HepG2 (cell line): Measurements from ENCODE around the gene CISTR. TPM values are rescaled to one million over a fixed set of nuclear protein-coding genes. Genes with fewer than 3 reads are reported as not detected.

Source experiments
- ATAC-seq: fragments of 200-7000 bp; cut with Tn5 transposase; 3 replicates; pipeline ENCODE4 v1.9.1; 2020; ENCODE audit warnings: mild to moderate bottlenecking, moderate library complexity
- BruUV-seq: library from RNA; stranded (reverse); fragments of 400-500 nt; replicated peaks from 2 replicates; lab custom pipeline; 2021; lab: Mats Ljungman, UMichigan
- CTCF ChIA-PET: fragments of 300-600 bp; formaldehyde crosslinking; extraction: SDS; loops from one replicate; lab custom pipeline; 2021; ENCODE audit warnings: low total read pairs, inconsistent platforms, low intra/inter-chr PET ratio; lab: Yijun Ruan, JAX
- POLR2A ChIA-PET: fragments of 350-600 bp; sonication (Branson Sonifier 250); formaldehyde crosslinking; loops from one replicate; lab custom pipeline; 2020; ENCODE audit warnings: antibody characterized with exemption, inconsistent platforms; lab: Yijun Ruan, JAX
- DNase-seq: peaks from one replicate; pipeline ENCODE4 v3.0.0-alpha.2; 2015; ENCODE audit warnings: low spot score
- FAIRE-seq: peaks from 3 replicates; lab custom pipeline; 2011; peaks lifted over from hg19 to GRCh38; lab: Jason Lieb, UNC
- H2AFZ ChIP-seq: one replicate; pipeline ENCODE4 v1.6.1; 2011; ENCODE audit warnings: low read length, inconsistent platforms
- H3K27ac ChIP-seq: fragments of 300-600 bp; 3 replicates; pipeline ENCODE4 v1.8.0; 2011; ENCODE audit warnings: mixed run types, mild to moderate bottlenecking, mixed read lengths, low read length, inconsistent platforms; ENCODE audit not compliant: insufficient read depth; ENCODE audit errors: extremely low read length
- H3K27me3 ChIP-seq, 2 experiments: fragments of 200-600 bp in 1 of 2; 2 replicates in 1 of 2; 3 replicates in 1 of 2; pipeline versions ENCODE4 v1.6.0 to v1.8.0; 2011; ENCODE audit warnings: low read length in 2 of 2, mild to moderate bottlenecking in 2 of 2, moderate library complexity in 2 of 2, inconsistent platforms in 1 of 2; ENCODE audit not compliant: insufficient read depth in 2 of 2, control insufficient read depth in 1 of 2
- H3K36me3 ChIP-seq, 2 experiments: fragments of 200-600 bp in 1 of 2; replicated peaks in 1 of 2; 2 replicates in 1 of 2; 3 replicates in 1 of 2; pipeline versions ENCODE4 v1.5.1 to v1.8.0; 2011; ENCODE audit warnings: low read length in 2 of 2, inconsistent platforms in 1 of 2; ENCODE audit not compliant: insufficient read depth in 2 of 2, control insufficient read depth in 1 of 2
- H3K4me1 ChIP-seq: 2 replicates; pipeline ENCODE4 v1.5.1; 2012; ENCODE audit warnings: low read length, inconsistent platforms; ENCODE audit not compliant: insufficient read depth
- H3K4me2 ChIP-seq: 2 replicates; pipeline ENCODE4 v1.6.0; 2011; ENCODE audit warnings: low read depth, low read length, inconsistent platforms
- H3K4me3 ChIP-seq, 3 experiments: fragments of 200-600 bp in 1 of 3; sonication (generic), shearing (Covaris generic) in 1 of 3; replicated peaks in 1 of 3; 2 replicates each; pipeline ENCODE4 v1.5.1; 2011 to 2016; ENCODE audit warnings: low read length in 3 of 3, inconsistent platforms in 2 of 3, low read depth in 2 of 3, mild to moderate bottlenecking in 2 of 3, control low read depth in 1 of 3, mixed read lengths in 1 of 3; ENCODE audit not compliant: insufficient read depth in 1 of 3
- H3K79me2 ChIP-seq: one replicate; pipeline ENCODE4 v1.6.1; 2011; ENCODE audit warnings: low read length, inconsistent platforms; ENCODE audit not compliant: insufficient read depth
- H3K9ac ChIP-seq: 2 replicates; pipeline ENCODE4 v1.6.0; 2011; ENCODE audit warnings: mild to moderate bottlenecking, low read depth, low read length, inconsistent platforms; ENCODE audit not compliant: insufficient read depth
- H3K9me3 ChIP-seq: 2 replicates; pipeline ENCODE4 v1.5.1; 2012; ENCODE audit warnings: mild to moderate bottlenecking, low read length
- H4K20me1 ChIP-seq: 2 replicates; pipeline ENCODE4 v1.6.0; 2011; ENCODE audit warnings: inconsistent platforms, mild to moderate bottlenecking, low read length, moderate library complexity; ENCODE audit not compliant: insufficient read depth
- AHDC1 ChIP-seq: sonication (generic); formaldehyde crosslinking; IDR thresholded peaks from 2 replicates; pipeline ENCODE4 v1.5.1; 2020; ENCODE audit warnings: mild to moderate bottlenecking, missing genetic modification reagents, borderline replicate concordance
- CBX2 ChIP-seq, 2 experiments: fragments of 200-600 bp in 1 of 2; sonication (generic); formaldehyde crosslinking in 1 of 2; IDR thresholded peaks; 2 replicates each; pipeline versions ENCODE4 v1.7.0 to v1.8.1; 2018 to 2022; ENCODE audit warnings: low read depth in 2 of 2, low read length in 1 of 2, mild to moderate bottlenecking in 1 of 2, missing genetic modification reagents in 1 of 2
- CHD2 ChIP-seq: IDR thresholded peaks from 2 replicates; pipeline ENCODE4 v1.6.1; 2011; ENCODE audit warnings: low read depth, low read length, improper control_type of control experiment
- EZH2 ChIP-seq: conservative IDR thresholded peaks from 2 replicates; pipeline ENCODE4 v1.6.1; 2012; ENCODE audit warnings: mild to moderate bottlenecking, low read depth, low read length, moderate library complexity
- HNRNPL ChIP-seq: fragments of 200-400 bp; formaldehyde crosslinking; IDR thresholded peaks from 2 replicates; pipeline ENCODE4 v1.6.1; 2017; ENCODE audit warnings: mild to moderate bottlenecking, low read depth, low read length
- KDM2A ChIP-seq: sonication (generic); formaldehyde crosslinking; IDR thresholded peaks from 2 replicates; pipeline ENCODE4 v1.4.0; 2020; ENCODE audit warnings: low read depth, missing genetic modification reagents, borderline replicate concordance
- PLRG1 ChIP-seq: fragments of 450-650 bp; conservative IDR thresholded peaks from 2 replicates; pipeline ENCODE4 v1.6.1; 2016
- RXRA ChIP-seq: sonication (generic); formaldehyde crosslinking; IDR thresholded peaks from 2 replicates; pipeline ENCODE4 v1.5.1; 2020; ENCODE audit warnings: missing genetic modification reagents
- SMARCC2 ChIP-seq: fragments of 450-650 bp; IDR thresholded peaks from 2 replicates; pipeline ENCODE4 v1.6.1; 2017; ENCODE audit warnings: antibody characterized with exemption, mild to moderate bottlenecking
- SNAI1 ChIP-seq: sonication (generic); formaldehyde crosslinking; IDR thresholded peaks from 2 replicates; pipeline ENCODE4 v1.5.0; 2020; ENCODE audit warnings: mild to moderate bottlenecking, missing genetic modification reagents, borderline replicate concordance
- TCF7 ChIP-seq: sonication (generic); IDR thresholded peaks from 2 replicates; pipeline ENCODE4 v1.6.1; 2016; ENCODE audit warnings: antibody characterized with exemption, low read depth
- TFDP1 ChIP-seq: IDR thresholded peaks from 2 replicates; pipeline ENCODE4 v1.6.1; 2016; ENCODE audit warnings: missing compliant biosample characterization, missing genetic modification reagents, borderline replicate concordance
- ZBTB46 ChIP-seq: sonication (generic); formaldehyde crosslinking; IDR thresholded peaks from 2 replicates; pipeline ENCODE4 v1.4.0; 2020; ENCODE audit warnings: mild to moderate bottlenecking, missing genetic modification reagents, borderline replicate concordance
- ZMAT3 ChIP-seq: sonication (generic); formaldehyde crosslinking; conservative IDR thresholded peaks from 2 replicates; pipeline ENCODE4 v1.7.0; 2021; ENCODE audit warnings: missing genetic modification reagents
- ZSCAN20 ChIP-seq: sonication (generic); formaldehyde crosslinking; IDR thresholded peaks from 2 replicates; pipeline ENCODE4 v1.4.0; 2020; ENCODE audit warnings: missing genetic modification reagents, mild to moderate bottlenecking, borderline replicate concordance
- ZSCAN22 ChIP-seq: sonication (generic); formaldehyde crosslinking; IDR thresholded peaks from 2 replicates; pipeline ENCODE4 v1.4.0; 2020; ENCODE audit warnings: mild to moderate bottlenecking, missing genetic modification reagents
- WGBS: methylation state at CpG from one replicate; pipeline ENCODE4 v1.1.6; 2017; ENCODE audit warnings: low lambda C conversion rate; 5-methylcytosine and 5-hydroxymethylcytosine counted together
- in situ Hi-C: cut with HindIII; loops from 2 replicates; pipeline ENCODE4 v1.10.0; 2017; ENCODE audit warnings: low pct_unique_long_range_greater_than_20kb; ENCODE audit not compliant: extremely low pct_ligation_motif_present
- intact Hi-C: fragments of 100-400 bp; cut with micrococcal nuclease; formaldehyde crosslinking; loops from one replicate; pipeline ENCODE4 v1.10.0; 2022; ENCODE audit not compliant: unreplicated experiment
- polyA plus RNA-seq, 8 experiments: library from polyadenylated mRNA; depleted of rRNA in 3 of 8; stranded (reverse) in 7 of 8; unstranded in 1 of 8; fragments of >200 nt; fragmentation: Illumina TruSeq in 4 of 8; extraction: Trizol in 4 of 8; gene quantifications; 2 replicates each; pipeline versions ENCODE4 v1.2.1 to v1.2.3, GENCODE V29; 2011 to 2016; ENCODE audit warnings: low read depth in 4 of 8, missing spikeins in 1 of 8, mixed read lengths in 1 of 8; ENCODE audit not compliant: insufficient read depth in 1 of 8
- total RNA-seq, 5 experiments: library from RNA; depleted of rRNA; stranded (reverse); fragments of >200 nt; fragmentation: Illumina TruSeq; extraction: Trizol; gene quantifications; 2 replicates each; pipeline ENCODE4 v1.2.3, GENCODE V29; 2016; ENCODE audit warnings: low read depth in 1 of 5

Gene CISTR
- total and polyA plus RNA-seq, 2 of the 13 experiments (the other 11 are each of a cell fraction or from before 2014, with no cell fraction given): not detected

- TF ChIP-seq CBX2 (IDR thresholded peaks at IDR 0.05; ENCODE audit: low read depth, low read length): no peak
- no peak for TF ChIP-seq CBX2 (CRISPR knock-in tag; IDR thresholded peaks at IDR 0.05; ENCODE audit: low read depth)
Observed at GRCh38 chr12:53768976-53769375, 17.2 kb upstream of the CISTR start (continued).

- FAIRE-seq (no peak), DNase-seq (no peak), ATAC-seq (no peak)
- 0% methylated on average over 3 of the region's 3 CpGs for WGBS
- Histone ChIP-seq H3K79me2 (no peaks in the 10 kb centered on the region), H4K20me1 (no peaks in the 10 kb centered on the region), H3K27ac (no peak overlapping the region), H3K36me3 (no peaks in the 10 kb centered on the region), H3K4me3 (no peak overlapping the region), H3K9ac (no peak overlapping the region), H3K9me3 (no peaks in the 10 kb centered on the region), H3K4me2 (no peak overlapping the region), H2AFZ (no peak overlapping the region), H3K4me1 (no peaks in the 10 kb centered on the region), H3K27me3 (peaks cover 3 to 42% of the 10 kb centered on the region in 2 experiments; a peak in 3 of 5 replicates)
- in situ Hi-C loops (no loop called here), intact Hi-C loops (loop anchor here (1.0 to 2.0 kb wide), 2 partner anchors 194 to 222 kb away; no protein-coding TSS in a partner anchor)
- no TSS peak for BruUV-seq
- ChIA-PET CTCF (interaction anchor here (1.2 to 2.3 kb wide), 4 partner anchors 182 to 222 kb away, joined by 3 to 20 read pairs (median 9); no protein-coding TSS in a partner anchor), POLR2A (no interaction called here)
- TF ChIP-seq ZSCAN22 (no peak), CHD2 (no peak), HNRNPL (no peak), KDM2A (CRISPR knock-in tag) (no peak), TFDP1 (CRISPR knock-in tag) (no peak), SNAI1 (CRISPR knock-in tag) (no peak), TCF7 (no peak), EZH2 (no peak), PLRG1 (no peak), ZSCAN20 (CRISPR knock-in tag) (no peak), RXRA (no peak), ZBTB46 (CRISPR knock-in tag) (no peak), SMARCC2 (no peak), AHDC1 (CRISPR knock-in tag) (no peak), ZMAT3 (CRISPR knock-in tag) (no peak)
Observed at GRCh38 chr12:53766881-53767280, 15.1 kb upstream of the CISTR start.
